ENCODE data around the gene CNOT6.
"Not testable (repeated sequence)": the region's sequence is repeated elsewhere in the genome, so short reads cannot be mapped to it uniquely, and the experiment has no call there.

CNOT6 gene

DNA sequence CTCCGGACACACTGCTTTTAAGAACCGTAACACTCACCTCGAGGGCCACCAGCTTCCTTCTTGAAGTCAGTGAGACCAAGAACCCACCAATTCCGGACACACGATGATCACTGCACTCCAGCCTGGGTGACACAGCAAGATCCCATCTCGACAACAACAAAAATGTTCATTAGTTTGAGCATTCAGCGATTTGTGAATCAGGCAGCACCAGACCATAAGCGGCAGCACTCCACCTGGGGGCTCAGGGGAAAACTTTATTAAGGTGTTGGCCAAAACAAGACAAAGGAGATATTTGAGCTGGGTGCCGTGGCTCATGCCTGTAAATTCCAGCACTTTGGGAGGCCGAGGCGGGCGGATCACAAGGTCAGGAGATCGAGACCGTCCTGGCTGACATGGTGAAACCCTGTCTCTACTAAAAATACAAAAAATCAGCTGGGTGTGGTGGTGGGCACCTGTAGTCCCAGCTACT lies 34.5 kb upstream of the CNOT6 start:
- H3K27me3 ChIP-seq (ENCODE audit: insufficient read depth, low read length); H3K4me3 ChIP-seq (ENCODE audit: low read depth, low read length, poor library complexity, severe bottlenecking); H3K36me3 ChIP-seq (ENCODE audit: insufficient read depth, low read length); H3K4me1 ChIP-seq (ENCODE audit: insufficient read depth, low read length, severe bottlenecking); H3K9ac ChIP-seq (ENCODE audit: low read length); H4K20me1 ChIP-seq (ENCODE audit: insufficient read depth, low read length); H3K4me2 ChIP-seq (ENCODE audit: low read length); H2AFZ ChIP-seq (ENCODE audit: low read length); H3K9me2 ChIP-seq (ENCODE audit: low read depth, low read length); H3K79me2 ChIP-seq (ENCODE audit: insufficient read depth, low read length); H3K27ac ChIP-seq (ENCODE audit: low read depth, low read length, poor library complexity, severe bottlenecking); H3K9me3 ChIP-seq (ENCODE audit: low read length); H3F3A ChIP-seq (ENCODE audit: insufficient read depth, low read length): not testable (repeated sequence)

- H3K36me3 ChIP-seq (ENCODE audit: insufficient read depth, low read length): no peaks in the 10 kb centered on the region
- no peak overlapping the region for H3K27ac ChIP-seq (ENCODE audit: low read depth, low read length, poor library complexity, severe bottlenecking)
- H3K4me3 ChIP-seq (ENCODE audit: low read depth, low read length, poor library complexity, severe bottlenecking): no peak overlapping the region
- TF ChIP-seq, protein P1, sequence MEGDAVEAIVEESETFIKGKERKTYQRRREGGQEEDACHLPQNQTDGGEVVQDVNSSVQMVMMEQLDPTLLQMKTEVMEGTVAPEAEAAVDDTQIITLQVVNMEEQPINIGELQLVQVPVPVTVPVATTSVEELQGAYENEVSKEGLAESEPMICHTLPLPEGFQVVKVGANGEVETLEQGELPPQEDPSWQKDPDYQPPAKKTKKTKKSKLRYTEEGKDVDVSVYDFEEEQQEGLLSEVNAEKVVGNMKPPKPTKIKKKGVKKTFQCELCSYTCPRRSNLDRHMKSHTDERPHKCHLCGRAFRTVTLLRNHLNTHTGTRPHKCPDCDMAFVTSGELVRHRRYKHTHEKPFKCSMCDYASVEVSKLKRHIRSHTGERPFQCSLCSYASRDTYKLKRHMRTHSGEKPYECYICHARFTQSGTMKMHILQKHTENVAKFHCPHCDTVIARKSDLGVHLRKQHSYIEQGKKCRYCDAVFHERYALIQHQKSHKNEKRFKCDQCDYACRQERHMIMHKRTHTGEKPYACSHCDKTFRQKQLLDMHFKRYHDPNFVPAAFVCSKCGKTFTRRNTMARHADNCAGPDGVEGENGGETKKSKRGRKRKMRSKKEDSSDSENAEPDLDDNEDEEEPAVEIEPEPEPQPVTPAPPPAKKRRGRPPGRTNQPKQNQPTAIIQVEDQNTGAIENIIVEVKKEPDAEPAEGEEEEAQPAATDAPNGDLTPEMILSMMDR (IDR thresholded peaks at IDR 0.05; ENCODE audit: low read length): no peak
- TF ChIP-seq EZH2 (IDR thresholded peaks at IDR 0.05; ENCODE audit: borderline replicate concordance, low read length): no peak
- H3F3A ChIP-seq (ENCODE audit: insufficient read depth, low read length): no peaks in the 10 kb centered on the region
- no peak overlapping the region for H2AFZ ChIP-seq (ENCODE audit: low read length)
- H3K4me2 ChIP-seq (ENCODE audit: low read length): no peak overlapping the region
- no peaks in the 10 kb centered on the region for H4K20me1 ChIP-seq (ENCODE audit: insufficient read depth, low read length)
- H3K79me2 ChIP-seq (ENCODE audit: insufficient read depth, low read length): no peaks in the 10 kb centered on the region
- H3K9me3 ChIP-seq (ENCODE audit: low read length): no peaks in the 10 kb centered on the region
- H3K9ac ChIP-seq (ENCODE audit: low read length): no peak overlapping the region
- no peaks in the 10 kb centered on the region for H3K4me1 ChIP-seq (ENCODE audit: insufficient read depth, low read length, severe bottlenecking)
- no peaks in the 10 kb centered on the region for H3K27me3 ChIP-seq (ENCODE audit: insufficient read depth, low read length)
- no peaks in the 10 kb centered on the region for H3K9me2 ChIP-seq (ENCODE audit: low read depth, low read length)
These were observed 33.3 kb upstream of the CNOT6 start for GRCh38 chr5:180460834-180461233.

DNA sequence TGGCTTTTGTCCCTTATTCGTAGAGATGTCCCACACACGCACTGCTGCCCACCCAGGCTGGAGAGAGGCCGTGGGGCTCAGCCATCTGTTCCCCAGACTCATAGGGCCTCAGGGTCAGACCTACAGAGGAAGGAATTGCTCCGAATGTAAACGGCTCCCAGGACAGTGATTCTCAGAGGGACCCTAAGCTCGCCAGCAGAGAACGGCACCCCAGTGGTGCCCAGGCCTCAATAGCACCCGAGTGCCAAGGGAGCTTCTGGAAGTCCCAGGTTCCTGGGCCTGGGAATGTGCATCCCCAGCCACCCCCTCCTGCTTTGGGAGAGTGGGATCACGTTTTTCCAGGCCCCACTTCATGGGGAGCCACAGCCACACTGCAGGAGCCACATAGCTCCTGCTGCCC lies 32.9 kb upstream of the CNOT6 start:
- Histone ChIP-seq H3K27ac (ENCODE audit: low read depth, low read length, poor library complexity, severe bottlenecking) (no peak overlapping the region), H3K4me2 (ENCODE audit: low read length) (no peak overlapping the region), H3K79me2 (ENCODE audit: insufficient read depth, low read length) (no peaks in the 10 kb centered on the region), H3K9ac (ENCODE audit: low read length) (no peak overlapping the region), H3K9me3 (ENCODE audit: low read length) (no peaks in the 10 kb centered on the region), H3K4me3 (ENCODE audit: low read depth, low read length, poor library complexity, severe bottlenecking) (no peak overlapping the region), H3K27me3 (ENCODE audit: insufficient read depth, low read length) (no peaks in the 10 kb centered on the region), H4K20me1 (ENCODE audit: insufficient read depth, low read length) (no peaks in the 10 kb centered on the region), H3F3A (ENCODE audit: insufficient read depth, low read length) (no peaks in the 10 kb centered on the region), H3K9me2 (ENCODE audit: low read depth, low read length) (no peaks in the 10 kb centered on the region), H2AFZ (ENCODE audit: low read length) (no peak overlapping the region), H3K4me1 (ENCODE audit: insufficient read depth, low read length, severe bottlenecking) (no peaks in the 10 kb centered on the region), H3K36me3 (ENCODE audit: insufficient read depth, low read length) (no peaks in the 10 kb centered on the region)
- TF ChIP-seq, protein P1 (IDR thresholded peaks at IDR 0.05; ENCODE audit: low read length): no peak
- no peak for TF ChIP-seq EZH2 (IDR thresholded peaks at IDR 0.05; ENCODE audit: borderline replicate concordance, low read length)

GRCh38 chr5:180463216-180463900 lies 30.8 kb upstream of the CNOT6 start:
- Histone ChIP-seq H3K36me3 (ENCODE audit: insufficient read depth, low read length) (no peaks in the 10 kb centered on the region), H2AFZ (ENCODE audit: low read length) (no peak overlapping the region), H3K9me2 (ENCODE audit: low read depth, low read length) (no peaks in the 10 kb centered on the region), H3K4me1 (ENCODE audit: insufficient read depth, low read length, severe bottlenecking) (no peaks in the 10 kb centered on the region), H3K9me3 (ENCODE audit: low read length) (no peaks in the 10 kb centered on the region), H4K20me1 (ENCODE audit: insufficient read depth, low read length) (no peaks in the 10 kb centered on the region), H3K27me3 (ENCODE audit: insufficient read depth, low read length) (no peaks in the 10 kb centered on the region), H3K27ac (ENCODE audit: low read depth, low read length, poor library complexity, severe bottlenecking) (no peak overlapping the region), H3F3A (ENCODE audit: insufficient read depth, low read length) (no peaks in the 10 kb centered on the region), H3K4me2 (ENCODE audit: low read length) (no peak overlapping the region), H3K79me2 (ENCODE audit: insufficient read depth, low read length) (no peaks in the 10 kb centered on the region), H3K4me3 (ENCODE audit: low read depth, low read length, poor library complexity, severe bottlenecking) (no peak overlapping the region), H3K9ac (ENCODE audit: low read length) (no peak overlapping the region)
- no peak for TF ChIP-seq EZH2 (IDR thresholded peaks at IDR 0.05; ENCODE audit: borderline replicate concordance, low read length)
- TF ChIP-seq, protein P1 (IDR thresholded peaks at IDR 0.05; ENCODE audit: low read length): no peak

Data from OCI-LY1 (cell line).